GM12878 (cell line): ENCODE measurements around the gene SLC7A10. TPM values are rescaled to one million over a fixed set of nuclear protein-coding genes. Genes with fewer than 3 reads are reported as not detected.

ENCODE experiments used
- ATAC-seq: fragments of 200-7000 bp; cut with Tn5 transposase; 3 replicates; pipeline ENCODE4 v1.9.1; 2020; ENCODE audit warnings: mild to moderate bottlenecking, moderate library complexity
- BruUV-seq: library from RNA; stranded (reverse); fragments of 400-500 nt; replicated peaks from 2 replicates; lab custom pipeline; 2021; lab: Mats Ljungman, UMichigan
- CTCF ChIA-PET: fragments of 300-600 bp; sonication (Branson Sonifier 250); formaldehyde crosslinking; extraction: SDS; loops from one replicate; lab custom pipeline; 2021; ENCODE audit warnings: inconsistent platforms; lab: Yijun Ruan, JAX
- POLR2A ChIA-PET: fragments of 350-600 bp; formaldehyde crosslinking; extraction: SDS; loops from one replicate; lab custom pipeline; 2021; ENCODE audit warnings: inconsistent platforms; lab: Charles Lee
- RAD21 ChIA-PET: fragments of 300-600 bp; sonication (Branson Sonifier 250); formaldehyde crosslinking; loops from one replicate; lab custom pipeline; 2023; ENCODE audit warnings: antibody characterized with exemption; ENCODE audit not compliant: unreplicated experiment; lab: Charles Lee
- SMC1A ChIA-PET: fragments of 300-600 bp; sonication (Branson Sonifier 250); formaldehyde crosslinking; loops from one replicate; lab custom pipeline; 2023; ENCODE audit not compliant: unreplicated experiment, uncharacterized antibody; lab: Charles Lee
- DNase-seq: peaks from one replicate; pipeline ENCODE4 v3.0.0-alpha.2; 2011; ENCODE audit warnings: low read depth, low spot score
- FAIRE-seq: peaks from 3 replicates; lab custom pipeline; 2011; peaks lifted over from hg19 to GRCh38; lab: Jason Lieb, UNC
- H2AFZ ChIP-seq: 2 replicates; pipeline ENCODE4 v1.6.0; 2011; ENCODE audit warnings: low read depth, low read length, control low read depth; ENCODE audit not compliant: control insufficient read depth
- H3K27ac ChIP-seq: 2 replicates; pipeline ENCODE4 v1.5.1; 2011; ENCODE audit warnings: control low read depth; ENCODE audit not compliant: control insufficient read depth, insufficient read depth
- H3K27me3 ChIP-seq, 2 experiments: replicated peaks in 1 of 2; 2 replicates each; pipeline versions ENCODE4 v1.6.0 to v1.6.1; 2011; ENCODE audit warnings: low read length in 1 of 2; ENCODE audit not compliant: control insufficient read depth in 2 of 2, insufficient read depth in 2 of 2
- H3K36me3 ChIP-seq, 2 experiments: 2 replicates each; pipeline ENCODE4 v1.5.1; 2011; ENCODE audit warnings: low read length in 1 of 2; ENCODE audit not compliant: control insufficient read depth in 2 of 2, insufficient read depth in 2 of 2
- H3K4me1 ChIP-seq: 2 replicates; pipeline ENCODE4 v1.6.1; 2011; ENCODE audit warnings: mild to moderate bottlenecking, low read length, moderate library complexity, mixed read lengths; ENCODE audit not compliant: control insufficient read depth, insufficient read depth
- H3K4me2 ChIP-seq: 2 replicates; pipeline ENCODE4 v1.6.0; 2011; ENCODE audit warnings: control low read depth; ENCODE audit not compliant: control insufficient read depth, insufficient read depth
- H3K4me3 ChIP-seq: fragments of 200-600 bp; sonication (generic); 2 replicates; pipeline ENCODE4 v1.5.1; 2016
- H3K79me2 ChIP-seq: 2 replicates; pipeline ENCODE4 v1.6.0; 2011; ENCODE audit warnings: low read length; ENCODE audit not compliant: control insufficient read depth, insufficient read depth
- H3K9ac ChIP-seq: 2 replicates; pipeline ENCODE4 v1.8.0; 2011; ENCODE audit warnings: low read length, control low read depth, mixed read lengths; ENCODE audit not compliant: control insufficient read depth, insufficient read depth
- H3K9me3 ChIP-seq: replicated peaks from 3 replicates; pipeline ENCODE4 v1.5.1; 2011; ENCODE audit warnings: mild to moderate bottlenecking, low read length; ENCODE audit not compliant: control insufficient read depth, insufficient read depth
- H4K20me1 ChIP-seq: 2 replicates; pipeline ENCODE4 v1.6.0; 2011; ENCODE audit not compliant: control insufficient read depth, insufficient read depth
- JUNB ChIP-seq: IDR thresholded peaks from 2 replicates; pipeline ENCODE4 v1.6.1; 2016; ENCODE audit warnings: antibody characterized with exemption, mild to moderate bottlenecking
- NR2F1 ChIP-seq: fragments of 450-650 bp; conservative IDR thresholded peaks from 2 replicates; pipeline ENCODE4 v1.6.1; 2017; ENCODE audit warnings: mild to moderate bottlenecking
- POLR2A ChIP-seq: IDR thresholded peaks from 2 replicates; pipeline ENCODE4 v1.6.1; 2011; ENCODE audit warnings: low read depth, mild to moderate bottlenecking, low read length
- ZBTB11 ChIP-seq: fragments of 450-650 bp; formaldehyde crosslinking; IDR thresholded peaks from 2 replicates; pipeline ENCODE4 v1.5.0; 2022; ENCODE audit warnings: mild to moderate bottlenecking, missing genetic modification characterization
- ZZZ3 ChIP-seq: IDR thresholded peaks from 2 replicates; pipeline ENCODE4 v1.6.1; 2011; ENCODE audit warnings: low read depth; ENCODE audit not compliant: control insufficient read depth, insufficient read length
- WGBS: methylation state at CpG from one replicate; pipeline ENCODE4 v1.1.6; 2016; ENCODE audit warnings: low lambda C conversion rate; ENCODE audit not compliant: insufficient replicate concordance, insufficient coverage; ENCODE audit errors: missing lambda C conversion rate; 5-methylcytosine and 5-hydroxymethylcytosine counted together
- in situ Hi-C: fragments of 300-500 bp; cut with MboI; formaldehyde crosslinking; loops from 9 replicates; pipeline ENCODE4 v1.14.3; 2018; ENCODE audit warnings: mixed read lengths
- intact Hi-C: fragments of 100-400 bp; cut with micrococcal nuclease; formaldehyde crosslinking; loops from one replicate; pipeline ENCODE4 v1.14.2; 2022; ENCODE audit not compliant: unreplicated experiment
- polyA plus RNA-seq, 11 experiments: library from polyadenylated mRNA; depleted of rRNA in 4 of 11; unstranded in 6 of 11; stranded (reverse) in 5 of 11; fragments of >200 nt; fragmentation: Nextera tagmentation in 4 of 11; fragmentation: Illumina TruSeq in 1 of 11; extraction: Ambion mirVana in 4 of 11; extraction: Trizol in 1 of 11; gene quantifications; 1 replicate in 1 of 11; 2 replicates in 10 of 11; pipeline versions ENCODE4 v1.2.1 to v1.2.3, GENCODE V29; 2011 to 2016; ENCODE audit warnings: inconsistent platforms in 2 of 11, missing spikeins in 2 of 11, low read depth in 1 of 11
- total RNA-seq, 4 experiments: library from RNA; depleted of rRNA in 3 of 4; stranded (reverse); fragments of >200 nt in 3 of 4; fragmentation: Illumina TruSeq in 1 of 4; extraction: Trizol in 1 of 4; gene quantifications; 2 replicates each; pipeline versions ENCODE4 v1.2.1 to v1.2.3, GENCODE V29; 2013 to 2021

SLC7A10 gene
- total and polyA plus RNA-seq, 10 of the 15 experiments (the other 5 are each of a cell fraction or from before 2014, with no cell fraction given): not detected

GRCh38 chr19:33199441-33200265, 26.0 kb downstream of the SLC7A10 start:
- no peak for TF ChIP-seq NR2F1
- TF ChIP-seq, all 136 proteins: peak for 0
- 12% methylated on average over 8 of the region's 8 CpGs for WGBS
- BruUV-seq: no TSS peak
- H3K4me1 ChIP-seq: peaks cover 5% of the 10 kb centered on the region
- no peaks in the 10 kb centered on the region for H3K9me3 ChIP-seq
- no peaks in the 10 kb centered on the region for H3K79me2 ChIP-seq
- no peak overlapping the region for H3K4me3 ChIP-seq
- FAIRE-seq (no peak), ATAC-seq (no peak), DNase-seq (no peak)
- CTCF ChIA-PET: interaction anchor here (0.7 kb wide), 1 partner anchor 302 kb away, joined by 3 read pairs; no protein-coding TSS in a partner anchor
- SMC1A ChIA-PET: interaction anchor here (0.5 kb wide), 1 partner anchor 8 kb away, joined by 4 read pairs; no protein-coding TSS in a partner anchor
- H4K20me1 ChIP-seq: no peaks in the 10 kb centered on the region
- no peak overlapping the region for H3K27ac ChIP-seq
- RAD21 ChIA-PET: no interaction called here
- no peak overlapping the region for H2AFZ ChIP-seq
- no peaks in the 10 kb centered on the region for H3K36me3 ChIP-seq
- POLR2A ChIA-PET: no interaction called here
- H3K4me2 ChIP-seq: no peak overlapping the region
- intact Hi-C loops: no loop called here
- H3K9ac ChIP-seq: no peak overlapping the region
- no peaks in the 10 kb centered on the region; a peak in 1 of 4 replicates for H3K27me3 ChIP-seq
- in situ Hi-C loops: no loop called here

- H3K4me1 ChIP-seq: peaks cover 5% of the 10 kb centered on the region
- no peak overlapping the region for H3K27ac ChIP-seq
- intact Hi-C loops: no loop called here
- peaks cover 0 to 2% of the 10 kb centered on the region in 2 experiments; a peak in 3 of 4 replicates for H3K27me3 ChIP-seq
- TF ChIP-seq ZZZ3: no peak
- TF ChIP-seq POLR2A: no peak
- TF ChIP-seq ZBTB11 (CRISPR knock-in tag): no peak
- TF ChIP-seq JUNB: no peak
- ATAC-seq (no peak), DNase-seq (no peak), FAIRE-seq (no peak)
- CTCF ChIA-PET: interaction anchor here (0.7 to 3.2 kb wide), 4 partner anchors 14 to 207 kb away, joined by 3 to 21 read pairs (median 9); no protein-coding TSS in a partner anchor
- no peaks in the 10 kb centered on the region for H3K9me3 ChIP-seq
- no peaks in the 10 kb centered on the region for H3K36me3 ChIP-seq
- no peaks in the 10 kb centered on the region for H3K79me2 ChIP-seq
- RAD21 ChIA-PET: interaction anchor here (0.9 kb wide), 1 partner anchor 37 kb away, joined by 3 read pairs; no protein-coding TSS in a partner anchor
- BruUV-seq: no TSS peak
- 74% methylated on average over 7 of the region's 7 CpGs for WGBS
- H2AFZ ChIP-seq: no peak overlapping the region
- H3K9ac ChIP-seq: no peak overlapping the region
- no peaks in the 10 kb centered on the region for H4K20me1 ChIP-seq
- H3K4me3 ChIP-seq: no peak overlapping the region
- no peak overlapping the region for H3K4me2 ChIP-seq
- POLR2A ChIA-PET: no interaction called here
- in situ Hi-C loops: no loop called here
- SMC1A ChIA-PET: interaction anchor here (0.7 to 1.1 kb wide), 2 partner anchors 12 to 39 kb away, joined by 3 read pairs; no protein-coding TSS in a partner anchor
Observed at GRCh38 chr19:33198169-33198568, 27.5 kb downstream of the SLC7A10 start.
